Measurements from ENCODE around the gene CD3G.

DNA sequence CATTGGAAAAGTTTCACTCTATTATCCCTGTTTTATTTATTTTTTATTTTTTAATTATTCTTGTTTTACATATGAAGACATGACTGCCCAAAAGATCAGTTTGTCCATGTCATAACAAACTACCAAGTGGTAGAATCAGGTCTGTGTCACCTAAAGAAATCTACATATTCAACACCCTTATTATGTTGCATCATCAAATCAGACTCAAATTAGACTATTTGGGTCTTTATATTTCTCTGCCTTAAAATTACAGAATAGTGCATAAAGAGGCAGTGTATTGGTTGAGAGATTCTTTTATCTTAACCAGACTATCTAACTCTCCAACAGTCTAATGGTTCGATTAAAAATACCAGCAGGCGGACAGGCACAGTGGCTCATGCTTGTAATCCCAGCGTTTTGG, 38.8 kb downstream of the CD3G start:
- TF ChIP-seq, protein P1, sequence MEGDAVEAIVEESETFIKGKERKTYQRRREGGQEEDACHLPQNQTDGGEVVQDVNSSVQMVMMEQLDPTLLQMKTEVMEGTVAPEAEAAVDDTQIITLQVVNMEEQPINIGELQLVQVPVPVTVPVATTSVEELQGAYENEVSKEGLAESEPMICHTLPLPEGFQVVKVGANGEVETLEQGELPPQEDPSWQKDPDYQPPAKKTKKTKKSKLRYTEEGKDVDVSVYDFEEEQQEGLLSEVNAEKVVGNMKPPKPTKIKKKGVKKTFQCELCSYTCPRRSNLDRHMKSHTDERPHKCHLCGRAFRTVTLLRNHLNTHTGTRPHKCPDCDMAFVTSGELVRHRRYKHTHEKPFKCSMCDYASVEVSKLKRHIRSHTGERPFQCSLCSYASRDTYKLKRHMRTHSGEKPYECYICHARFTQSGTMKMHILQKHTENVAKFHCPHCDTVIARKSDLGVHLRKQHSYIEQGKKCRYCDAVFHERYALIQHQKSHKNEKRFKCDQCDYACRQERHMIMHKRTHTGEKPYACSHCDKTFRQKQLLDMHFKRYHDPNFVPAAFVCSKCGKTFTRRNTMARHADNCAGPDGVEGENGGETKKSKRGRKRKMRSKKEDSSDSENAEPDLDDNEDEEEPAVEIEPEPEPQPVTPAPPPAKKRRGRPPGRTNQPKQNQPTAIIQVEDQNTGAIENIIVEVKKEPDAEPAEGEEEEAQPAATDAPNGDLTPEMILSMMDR (conservative IDR thresholded peaks at IDR 0.05): no peak
- no peak for TF ChIP-seq ZFX (IDR thresholded peaks at IDR 0.05)
